HG02884 (cell line): ENCODE results near the gene SPNS2.

Experiments
- ATAC-seq: cut with Tn5 transposase; IDR thresholded peaks from one replicate; pipeline ENCODE4 v1.9.1; 2021; ENCODE audit warnings: mild to moderate bottlenecking, moderate library complexity; ENCODE audit not compliant: unreplicated experiment

Gene SPNS2

GRCh38 chr17:4536742-4537411, 38.2 kb downstream of the SPNS2 start:
- ATAC-seq, result no peak

DNA sequence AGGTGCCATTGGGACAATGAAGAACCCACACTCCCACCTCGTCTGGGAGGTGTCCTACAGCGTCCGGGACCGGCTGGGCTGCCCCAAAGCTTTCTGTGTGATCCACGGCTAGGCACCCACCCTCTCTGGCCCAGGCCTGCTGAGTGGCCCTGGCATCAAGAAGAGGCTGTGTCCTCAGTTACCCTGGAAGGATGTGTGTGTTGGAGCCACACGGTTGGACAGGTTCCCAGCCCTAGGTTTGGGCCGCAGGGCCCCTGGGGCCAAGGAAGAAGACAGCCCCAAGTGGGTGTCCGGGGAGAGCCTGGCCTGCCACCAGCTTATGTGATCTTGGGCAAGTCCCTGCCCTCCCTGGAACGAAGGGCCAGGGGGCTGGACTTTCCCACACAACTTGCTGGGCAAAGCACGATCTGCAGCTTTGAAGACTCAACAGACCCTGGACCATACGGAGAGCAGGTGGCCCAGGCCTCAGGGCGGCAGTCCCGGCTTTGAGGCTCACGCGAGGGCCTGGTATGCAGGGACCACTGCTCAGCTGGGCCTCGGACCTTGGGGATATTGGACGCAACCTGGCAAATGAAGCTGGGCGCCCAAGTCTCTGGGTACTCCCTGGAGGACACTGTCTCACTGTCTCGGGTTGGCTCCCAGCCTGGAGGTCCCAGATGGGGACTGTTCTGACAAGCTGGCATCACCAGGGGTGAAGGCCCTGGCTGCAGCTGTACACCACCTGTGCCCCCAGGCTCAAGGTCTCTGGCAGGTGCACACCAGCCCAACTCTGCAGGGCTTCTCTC, 39.0 kb downstream of the SPNS2 start:
- no peak for ATAC-seq

DNA sequence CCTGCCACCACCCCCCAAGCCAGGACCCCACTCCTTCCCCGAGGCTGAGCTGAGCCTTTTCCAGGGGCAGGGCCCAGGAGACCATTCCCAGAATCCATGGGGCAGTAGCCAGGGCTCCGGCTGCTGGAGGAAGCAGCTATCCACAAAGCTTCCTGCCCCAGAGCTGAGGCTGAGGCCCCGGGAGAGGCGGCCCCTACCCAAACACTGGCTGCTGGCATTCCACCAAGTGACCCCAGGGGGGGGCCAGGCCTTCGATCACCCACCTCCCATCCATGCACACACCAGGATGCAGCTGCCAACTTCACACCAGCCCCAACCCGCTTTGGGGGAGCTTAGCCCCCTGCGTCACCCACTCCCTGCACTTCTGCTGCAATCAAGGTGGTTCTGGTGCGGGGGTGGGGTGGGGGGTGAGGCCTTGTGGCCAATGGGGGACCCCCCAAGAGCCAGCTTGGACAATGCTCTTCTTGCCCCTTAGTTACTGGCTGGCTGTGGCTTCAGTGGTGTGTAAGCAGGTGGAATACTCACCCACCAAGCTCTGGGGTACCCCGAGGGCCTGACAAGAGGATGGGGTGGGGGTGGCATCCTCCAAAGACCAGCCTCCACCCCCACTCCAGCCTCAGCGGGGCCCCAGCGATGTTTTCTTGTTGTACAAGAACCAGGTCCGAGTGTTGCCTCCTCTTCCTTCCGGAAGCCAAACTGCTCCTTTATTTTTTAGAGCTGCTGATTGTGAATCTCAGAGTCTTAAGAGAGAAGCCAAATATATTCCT, 39.7 kb downstream of the SPNS2 start:
- ATAC-seq, result no peak

DNA sequence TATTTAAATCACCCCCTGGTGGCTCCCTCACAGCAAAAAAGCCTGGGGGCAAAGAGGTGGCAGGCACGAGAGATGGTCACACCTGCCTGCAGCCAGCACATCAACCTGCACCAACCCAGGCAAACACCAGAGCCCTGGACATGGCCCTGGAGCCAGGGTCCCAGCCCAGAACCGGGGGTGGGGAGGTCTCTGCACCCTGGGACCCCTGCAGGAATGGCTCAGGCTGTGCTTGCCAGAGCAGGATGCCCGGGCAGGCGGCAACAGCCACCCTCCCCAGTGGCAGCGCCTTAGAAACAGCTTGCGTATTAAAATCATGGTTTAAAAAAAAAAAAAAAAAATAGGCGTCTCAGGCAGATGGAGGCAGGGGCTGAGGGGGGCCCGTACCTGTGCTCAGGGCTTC, 40.3 kb downstream of the SPNS2 start:
- no peak for ATAC-seq

DNA sequence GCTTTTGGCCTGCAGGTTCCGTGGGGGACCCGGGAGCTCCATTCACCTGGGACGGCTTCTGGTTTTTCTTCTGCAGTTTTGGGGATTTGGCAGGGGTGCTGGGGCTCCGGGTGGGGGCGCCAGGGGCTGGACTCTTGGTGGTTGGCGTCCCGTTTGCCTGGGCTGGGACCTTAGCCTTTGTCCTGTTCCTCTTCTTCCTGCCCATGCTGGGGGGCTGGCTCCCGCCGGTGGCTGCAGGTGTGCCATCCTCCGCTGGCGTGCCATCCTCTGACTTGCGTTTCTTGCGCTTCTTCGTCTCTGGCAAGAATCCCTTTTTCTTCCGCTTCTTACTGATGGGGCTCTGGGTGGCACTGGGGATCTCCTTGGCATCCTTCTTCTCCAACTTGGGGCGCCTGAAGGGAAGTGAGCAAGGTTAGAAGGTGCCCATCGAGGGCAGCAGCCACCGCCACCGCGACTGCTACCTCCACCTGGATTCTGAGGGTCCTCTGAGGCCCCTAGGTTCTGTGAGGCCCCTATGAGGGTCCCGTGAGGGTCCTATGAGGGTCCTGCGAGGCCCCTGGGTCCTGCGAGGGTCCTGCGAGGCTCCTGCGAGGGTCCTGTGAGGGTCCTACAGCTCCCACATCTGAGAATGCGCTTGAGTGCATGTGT, 41.0 kb downstream of the SPNS2 start:
- no peak for ATAC-seq

- ATAC-seq, result no peak
Observed at GRCh38 chr17:4540224-4540651, 41.6 kb downstream of the SPNS2 start.

DNA sequence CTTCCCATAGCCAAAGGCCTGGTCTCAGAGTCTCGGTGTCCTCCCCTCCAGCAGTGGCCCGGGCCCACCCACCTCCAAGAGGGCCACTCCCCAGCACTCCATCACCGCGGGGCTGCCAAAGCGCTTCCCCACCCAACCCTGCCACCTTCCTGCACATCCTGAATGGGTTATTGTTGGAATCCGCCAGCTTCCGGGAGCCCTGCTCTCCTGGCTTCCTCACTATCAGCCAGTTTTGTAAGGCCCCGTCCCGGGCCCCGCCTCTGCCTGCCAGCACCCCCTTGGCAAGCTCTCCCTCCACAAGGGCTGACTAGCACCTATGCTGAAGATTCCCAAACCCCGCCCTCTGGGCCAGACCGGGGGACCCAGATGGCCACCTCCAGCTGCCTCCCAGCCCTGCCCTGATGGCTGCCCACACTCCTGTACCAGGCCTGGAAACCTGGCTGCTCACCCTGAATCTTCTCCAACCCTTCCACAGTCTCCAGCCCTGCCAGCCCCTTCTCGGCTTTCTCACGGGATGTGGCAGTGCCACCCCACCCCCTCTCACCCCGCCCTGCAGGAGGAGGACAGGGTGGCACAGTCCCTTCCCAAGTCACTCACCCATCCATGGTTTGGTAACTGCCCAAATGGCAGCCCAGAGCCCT, 42.1 kb downstream of the SPNS2 start:
- ATAC-seq, result no peak

DNA sequence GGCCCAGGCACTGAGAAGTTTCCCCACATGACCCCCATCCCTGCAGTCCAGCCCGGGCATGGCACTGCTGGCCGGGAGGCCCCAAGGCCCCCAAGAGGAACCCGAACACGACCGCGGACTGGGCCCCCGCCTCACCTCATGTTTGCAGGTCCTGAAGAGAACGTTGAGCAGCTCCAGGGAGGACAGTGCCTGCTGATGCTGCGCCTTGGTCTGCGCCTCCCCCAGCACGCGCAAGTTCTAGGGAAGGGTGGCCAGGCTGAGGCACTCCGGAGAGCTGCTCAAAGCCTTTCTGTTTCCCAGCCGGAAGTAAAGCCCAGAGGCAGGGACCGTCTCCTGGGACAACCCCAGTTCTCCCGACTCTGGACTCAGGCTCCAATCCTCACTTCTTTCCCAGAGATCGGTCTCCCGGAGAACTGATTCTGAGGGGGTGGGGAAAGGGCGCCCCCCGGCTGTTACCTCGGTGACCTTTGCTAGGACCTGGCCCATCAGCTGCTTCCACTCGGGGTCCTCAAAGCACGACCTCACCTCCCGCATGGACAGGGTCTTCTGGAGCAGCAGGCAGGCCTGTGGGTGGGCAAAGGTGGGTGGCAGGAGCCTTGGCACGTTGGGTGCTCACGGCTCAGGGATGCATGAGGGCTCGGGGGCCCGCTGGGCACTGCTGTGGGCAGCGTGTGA, 42.8 kb downstream of the SPNS2 start:
- ATAC-seq, result no peak

- ATAC-seq, result no peak
Observed at GRCh38 chr17:4542003-4542725, 43.5 kb downstream of the SPNS2 start.

GRCh38 chr17:4542726-4543191, 44.1 kb downstream of the SPNS2 start:
- ATAC-seq, result no peak

DNA sequence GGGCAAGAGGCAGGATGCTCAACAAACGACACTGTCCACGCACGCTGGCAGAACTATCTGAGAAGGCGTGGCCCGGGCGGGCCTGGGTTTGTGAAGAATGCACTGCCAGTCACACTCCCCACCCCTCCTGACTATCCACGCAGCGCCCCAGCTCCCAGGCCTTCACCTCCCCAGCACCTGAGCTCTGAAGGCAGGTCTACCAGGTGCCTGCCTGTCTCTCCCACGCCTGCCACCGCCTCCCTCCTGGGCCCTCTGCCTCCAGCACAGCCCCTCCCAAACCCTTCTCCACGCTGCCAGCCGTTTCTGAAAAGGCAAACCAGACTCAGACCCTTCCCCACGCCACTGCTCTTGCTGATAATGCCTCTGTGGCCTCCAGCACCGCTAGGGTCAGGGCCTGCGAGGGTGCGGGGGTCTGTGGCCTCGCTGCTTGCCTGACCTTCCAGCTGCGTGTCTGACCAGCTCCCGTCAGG, 44.9 kb downstream of the SPNS2 start:
- no peak for ATAC-seq

GRCh38 chr17:4544135-4544950, 45.7 kb downstream of the SPNS2 start:
- no peak for ATAC-seq

DNA sequence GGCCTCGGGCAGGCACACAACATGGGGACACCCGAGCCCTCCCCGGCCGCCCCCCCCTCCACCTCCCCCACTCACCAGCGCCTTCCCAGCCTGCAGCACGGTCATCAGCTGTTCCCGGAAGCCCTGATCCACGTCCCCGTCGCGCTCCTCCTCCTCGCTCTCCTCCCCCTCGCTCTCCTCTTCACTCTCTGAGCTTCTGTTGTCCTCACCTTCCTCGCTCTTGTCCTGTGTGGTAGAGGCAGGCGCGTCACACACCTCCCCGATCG, 46.2 kb downstream of the SPNS2 start:
- ATAC-seq, result no peak

- no peak for ATAC-seq
Observed at GRCh38 chr17:4545217-4545951, 46.7 kb downstream of the SPNS2 start.

DNA sequence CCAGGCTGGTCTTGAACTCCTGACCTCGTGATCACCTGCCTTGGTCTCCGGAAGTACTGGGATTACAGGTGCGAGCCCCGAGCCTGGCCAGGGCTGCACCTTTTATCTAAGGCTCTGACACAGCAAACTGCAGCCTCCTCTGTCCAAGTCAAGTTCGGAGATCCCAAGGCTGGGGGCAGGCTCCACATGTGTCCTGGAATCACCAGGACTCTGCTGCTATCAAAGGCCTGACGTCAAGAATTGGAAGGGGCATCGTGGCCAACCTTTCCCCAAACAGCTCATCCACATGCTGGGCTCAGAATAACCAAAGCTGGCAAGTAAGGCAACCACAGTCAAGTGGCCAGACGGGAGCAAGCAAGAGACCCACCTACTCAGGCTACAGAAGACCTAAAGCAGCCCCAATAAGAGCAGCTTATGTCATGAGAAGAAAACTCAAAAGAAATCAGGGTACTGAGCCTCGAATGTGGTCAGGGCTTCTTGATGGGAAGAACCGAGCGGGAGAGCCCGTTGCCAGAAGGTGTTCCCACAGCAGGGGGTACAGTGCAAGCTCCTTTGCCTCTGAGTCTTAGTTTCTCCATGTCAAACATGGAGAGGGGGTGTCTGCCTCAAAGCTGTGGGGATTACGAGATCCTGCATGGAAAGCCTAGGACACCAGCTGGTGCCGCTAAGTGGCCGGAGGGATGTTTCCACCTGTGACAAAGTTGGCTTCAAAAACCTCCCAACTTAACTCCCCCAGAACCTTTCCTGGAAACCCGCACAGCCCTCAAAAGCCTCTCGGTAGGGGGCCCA, 48.6 kb downstream of the SPNS2 start:
- ATAC-seq, result no peak

- no peak for ATAC-seq
Observed at GRCh38 chr17:4548061-4548461, 49.4 kb downstream of the SPNS2 start.
